H1 (cell line): ENCODE measurements around the gene ADAMTS13. TPM values are rescaled to one million over a fixed set of nuclear protein-coding genes. Genes with fewer than 3 reads are reported as not detected.

Experiments used
- CTCF ChIA-PET: fragments of 300-600 bp; sonication (Branson Sonifier 250); formaldehyde crosslinking; loops from one replicate; lab custom pipeline; 2021; ENCODE audit not compliant: partially characterized antibody; lab: Charles Lee
- POLR2A ChIA-PET: fragments of 300-600 bp; sonication (Branson Sonifier 250); formaldehyde crosslinking; loops from one replicate; lab custom pipeline; 2021; ENCODE audit warnings: inconsistent platforms; ENCODE audit not compliant: partially characterized antibody; lab: Charles Lee
- DNase-seq, 2 experiments: peaks; one replicate each; pipeline versions ENCODE4 v3.0.0 to v3.0.0-alpha.2; 2010 to 2022; ENCODE audit warnings: low spot score in 2 of 2, low read depth in 1 of 2, mixed read lengths in 1 of 2
- FAIRE-seq: peaks from 2 replicates; lab custom pipeline; 2011; peaks lifted over from hg19 to GRCh38; lab: Jason Lieb, UNC
- H2AFZ ChIP-seq: 2 replicates; pipeline ENCODE4 v1.8.1; 2012; ENCODE audit warnings: low read length, inconsistent platforms
- H2AK5ac ChIP-seq: 2 replicates; pipeline ENCODE4 v1.6.1; 2013; ENCODE audit warnings: low read depth, low read length
- H2BK120ac ChIP-seq: replicated peaks from 2 replicates; pipeline ENCODE3; 2013; ENCODE audit warnings: low read depth, low read length, inconsistent platforms
- H2BK12ac ChIP-seq: 2 replicates; pipeline ENCODE4 v1.6.1; 2013; ENCODE audit warnings: low read depth, low read length
- H2BK15ac ChIP-seq: 2 replicates; pipeline ENCODE4 v1.6.1; 2013; ENCODE audit warnings: low read length
- H2BK20ac ChIP-seq: 2 replicates; pipeline ENCODE4 v1.6.1; 2013; ENCODE audit warnings: low read length
- H2BK5ac ChIP-seq: 2 replicates; pipeline ENCODE4 v1.6.1; 2013; ENCODE audit warnings: low read depth, low read length
- H3K14ac ChIP-seq: 2 replicates; pipeline ENCODE4 v1.6.1; 2013; ENCODE audit warnings: inconsistent platforms; ENCODE audit not compliant: insufficient read length
- H3K18ac ChIP-seq: 2 replicates; pipeline ENCODE4 v1.6.1; 2013; ENCODE audit warnings: low read length; ENCODE audit errors: extremely low read depth
- H3K23ac ChIP-seq: 2 replicates; pipeline ENCODE4 v1.6.1; 2013; ENCODE audit warnings: inconsistent platforms; ENCODE audit not compliant: insufficient read length
- H3K23me2 ChIP-seq: 2 replicates; pipeline ENCODE4 v1.6.1; 2013; ENCODE audit warnings: low read depth, low read length
- H3K27ac ChIP-seq: 2 replicates; pipeline ENCODE4 v1.6.1; 2011; ENCODE audit warnings: low read depth, low read length, inconsistent platforms
- H3K27me3 ChIP-seq, 4 experiments: replicated peaks in 1 of 4; 1 replicate in 1 of 4; 2 replicates in 3 of 4; pipeline versions ENCODE4 v1.6.1 to v1.8.1; 2011 to 2013; ENCODE audit warnings: low read length in 3 of 4, mild to moderate bottlenecking in 3 of 4, inconsistent platforms in 2 of 4, mixed read lengths in 2 of 4, moderate library complexity in 1 of 4; ENCODE audit not compliant: control insufficient read depth in 3 of 4, insufficient read depth in 3 of 4; ENCODE audit errors: extremely low read depth in 1 of 4
- H3K36me3 ChIP-seq, 4 experiments: 2 replicates each; pipeline versions ENCODE4 v1.6.1 to v1.8.1; 2011 to 2013; ENCODE audit warnings: mild to moderate bottlenecking in 4 of 4, low read length in 3 of 4, moderate library complexity in 2 of 4, control low read depth in 1 of 4, inconsistent platforms in 1 of 4; ENCODE audit not compliant: insufficient read depth in 4 of 4, control insufficient read depth in 2 of 4
- H3K4ac ChIP-seq: replicated peaks from 2 replicates; pipeline ENCODE3; 2013; ENCODE audit warnings: low read length, low read depth, mixed read lengths, inconsistent platforms; ENCODE audit not compliant: insufficient read length
- H3K4me1 ChIP-seq, 4 experiments: replicated peaks in 1 of 4; 1 replicate in 1 of 4; 2 replicates in 3 of 4; pipeline versions ENCODE4 v1.6.1 to v1.8.1; 2011 to 2013; ENCODE audit warnings: low read length in 3 of 4, inconsistent platforms in 2 of 4, mixed read lengths in 1 of 4; ENCODE audit not compliant: insufficient read depth in 4 of 4, control insufficient read depth in 3 of 4
- H3K4me2 ChIP-seq, 2 experiments: 2 replicates each; pipeline versions ENCODE4 v1.6.1 to v1.8.1; 2011 to 2013; ENCODE audit warnings: low read depth in 2 of 2, low read length in 2 of 2, control low read depth in 1 of 2, inconsistent platforms in 1 of 2, mild to moderate bottlenecking in 1 of 2; ENCODE audit not compliant: insufficient read depth in 1 of 2
- H3K4me3 ChIP-seq, 4 experiments: fragments of 200-600, 300-600 bp in 1 of 4; sonication (generic), shearing (Covaris generic), sonication (Bioruptor Twin) in 1 of 4; 2 replicates each; pipeline versions ENCODE4 v1.5.1 to v1.8.1; 2011 to 2016; ENCODE audit warnings: low read length in 4 of 4, low read depth in 3 of 4, control low read depth in 2 of 4, inconsistent platforms in 2 of 4, mild to moderate bottlenecking in 2 of 4, mixed read lengths in 1 of 4, moderate library complexity in 1 of 4; ENCODE audit not compliant: insufficient read depth in 2 of 4; ENCODE audit errors: extremely low read depth in 1 of 4
- H3K56ac ChIP-seq: replicated peaks from 2 replicates; pipeline ENCODE3; 2013; ENCODE audit warnings: low read depth, mild to moderate bottlenecking, mixed read lengths, low read length, inconsistent platforms; ENCODE audit not compliant: insufficient read length
- H3K79me1 ChIP-seq: 2 replicates; pipeline ENCODE4 v1.6.1; 2013; ENCODE audit warnings: low read depth, low read length, control low read depth
- H3K79me2 ChIP-seq, 2 experiments: 2 replicates each; pipeline versions ENCODE4 v1.6.1 to v1.8.1; 2012 to 2013; ENCODE audit warnings: low read length in 2 of 2, mild to moderate bottlenecking in 2 of 2, inconsistent platforms in 1 of 2; ENCODE audit not compliant: insufficient read depth in 2 of 2, control insufficient read depth in 1 of 2
- H3K9ac ChIP-seq, 4 experiments: replicated peaks in 1 of 4; 1 replicate in 1 of 4; 2 replicates in 3 of 4; pipeline versions ENCODE4 v1.6.1 to v1.8.1; 2011 to 2013; ENCODE audit warnings: low read depth in 3 of 4, low read length in 3 of 4, control low read depth in 2 of 4, mild to moderate bottlenecking in 2 of 4, moderate library complexity in 2 of 4, inconsistent platforms in 1 of 4; ENCODE audit errors: extremely low read depth in 1 of 4
- H3K9me3 ChIP-seq, 2 experiments: 2 replicates each; pipeline versions ENCODE4 v1.6.1 to v1.8.1; 2012 to 2013; ENCODE audit warnings: mild to moderate bottlenecking in 2 of 2, moderate library complexity in 2 of 2, control low read depth in 1 of 2, inconsistent platforms in 1 of 2, low read depth in 1 of 2, low read length in 1 of 2, mixed read lengths in 1 of 2; ENCODE audit not compliant: insufficient read depth in 2 of 2
- H4K20me1 ChIP-seq, 2 experiments: replicated peaks in 1 of 2; 2 replicates each; pipeline versions ENCODE3 to v1.8.1; 2011 to 2013; ENCODE audit warnings: inconsistent platforms in 2 of 2, low read length in 2 of 2, mild to moderate bottlenecking in 1 of 2; ENCODE audit not compliant: insufficient read depth in 2 of 2, control insufficient read depth in 1 of 2
- H4K5ac ChIP-seq: 2 replicates; pipeline ENCODE4 v1.6.1; 2013; ENCODE audit warnings: low read length, low read depth, mixed read lengths, inconsistent platforms; ENCODE audit not compliant: insufficient read length
- H4K8ac ChIP-seq: 2 replicates; pipeline ENCODE4 v1.8.0; 2013; ENCODE audit warnings: mild to moderate bottlenecking, moderate library complexity, low read length, inconsistent platforms; ENCODE audit not compliant: insufficient read depth; ENCODE audit errors: extremely low read depth
- H4K91ac ChIP-seq: replicated peaks from 2 replicates; pipeline ENCODE3; 2013; ENCODE audit warnings: low read length, mixed read lengths, inconsistent platforms; ENCODE audit not compliant: insufficient read length
- JUND ChIP-seq: IDR thresholded peaks from 2 replicates; pipeline ENCODE4 v1.6.1; 2011; ENCODE audit warnings: mild to moderate bottlenecking, improper control_type of control experiment, low read length
- WGBS, 2 experiments: shearing (Covaris generic) in 1 of 2; methylation state at CpG; one replicate each; pipeline versions ENCODE4 v1.1.6 to v1.1.7; 2013 to 2015; ENCODE audit warnings: low lambda C conversion rate in 2 of 2, mixed read lengths in 2 of 2, inconsistent platforms in 1 of 2, low coverage in 1 of 2, missing lambda C conversion rate in 1 of 2; ENCODE audit not compliant: insufficient replicate concordance in 2 of 2, insufficient coverage in 1 of 2, insufficient read length in 1 of 2; ENCODE audit errors: extremely low coverage in 1 of 2, missing lambda C conversion rate in 1 of 2; 5-methylcytosine and 5-hydroxymethylcytosine counted together
- polyA plus RNA-seq, 7 experiments: library from polyadenylated mRNA; depleted of rRNA in 3 of 7; stranded (reverse) in 5 of 7; unstranded in 2 of 7; fragments of >200 nt in 5 of 7; fragments of 200-250 nt in 2 of 7; gene quantifications; 1 replicate in 5 of 7; 2 replicates in 1 of 7; 4 replicates in 1 of 7; pipeline versions ENCODE4 v1.2.1 to v1.2.3, GENCODE V29; 2011 to 2013; ENCODE audit warnings: missing spikeins in 2 of 7, mixed read lengths in 2 of 7
- total RNA-seq: library from RNA; stranded (reverse); fragmentation: NEBNext Ultra II Directional; extraction: Animal tissue kit (Norgen Biotek cat#: 25700); gene quantifications from 2 replicates; pipeline ENCODE4 v1.2.1, GENCODE V29; 2021

Gene ADAMTS13
- total and polyA plus RNA-seq, 2 of the 8 experiments (the other 6 are each of a cell fraction or from before 2014, with no cell fraction given) = 4.4 to 5.8 TPM

DNA sequence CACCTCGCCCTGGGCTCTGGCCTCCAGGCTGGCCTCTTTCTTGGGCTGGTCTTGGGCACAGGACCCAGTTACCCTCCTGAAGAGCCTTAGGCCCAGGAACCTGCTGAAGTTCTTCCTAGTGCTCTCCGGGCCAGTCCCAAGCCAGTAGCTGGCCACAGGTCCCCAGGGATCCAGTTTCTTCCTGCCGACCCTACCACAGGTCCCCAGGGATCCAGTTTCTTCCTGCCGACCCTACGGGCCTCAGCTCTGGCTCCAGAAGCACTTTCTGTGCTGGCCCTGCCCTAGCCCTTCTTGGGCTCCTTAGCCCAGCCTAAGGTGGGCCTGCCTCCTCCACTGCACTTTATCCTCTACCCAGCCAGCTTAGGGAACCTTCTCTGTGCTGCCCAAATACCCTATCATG lies 19.4 kb downstream of the ADAMTS13 start:
- Histone ChIP-seq H3K4me1 (no peaks in the 10 kb centered on the region), H3K14ac (no peak overlapping the region), H3K4ac (no peak overlapping the region), H3K9me3 (no peaks in the 10 kb centered on the region), H3K79me1 (no peaks in the 10 kb centered on the region), H4K8ac (no peak overlapping the region), H4K5ac (no peak overlapping the region), H2BK5ac (no peak overlapping the region; the same call in 1 of the 2 replicates), H2BK12ac (no peak overlapping the region), H4K20me1 (peaks cover 0 to 4% of the 10 kb centered on the region in 2 experiments), H3K9ac (no peak overlapping the region), H2BK120ac (no peak overlapping the region), H2BK20ac (no peak overlapping the region), H4K91ac (no peak overlapping the region), H3K56ac (no peak overlapping the region)
- CTCF ChIA-PET = interaction anchor here (1.0 to 7.2 kb wide), 7 partner anchors 9 to 44 kb away, joined by 3 to 64 read pairs (median 6); no protein-coding TSS in a partner anchor
- DNase-seq = no peak
- POLR2A ChIA-PET = interaction anchor here (0.8 to 1.2 kb wide), 4 partner anchors 11 to 94 kb away, joined by 3 to 5 read pairs (median 3); partner anchors contain the start of genes MED22 and RPL7A
- TF ChIP-seq JUND = no peak
- TF ChIP-seq, all 59 proteins: peak for 0
- no peak overlapping the region for H3K4me2 ChIP-seq
- H3K27me3 ChIP-seq = no peaks in the 10 kb centered on the region
- H2BK15ac ChIP-seq = no peak overlapping the region
- no peak overlapping the region for H3K27ac ChIP-seq
- 82% methylated on average over 5 of the region's 5 CpGs; no CpG with 5 or more reads in 1 of the 2 experiments for WGBS, 2 experiments
- no peaks in the 10 kb centered on the region for H3K23me2 ChIP-seq
- no peak for FAIRE-seq
- H3K79me2 ChIP-seq = no peaks in the 10 kb centered on the region
- no peak overlapping the region for H2AK5ac ChIP-seq
- no peak overlapping the region for H3K4me3 ChIP-seq
- no peak overlapping the region for H2AFZ ChIP-seq
- H3K23ac ChIP-seq = no peak overlapping the region
- H3K36me3 ChIP-seq = no peaks in the 10 kb centered on the region
- no peak overlapping the region for H3K18ac ChIP-seq
